Smooth muscle cell of trachea (primary cell): ENCODE measurements around the gene WNT3A. TPM values are rescaled to one million over a fixed set of nuclear protein-coding genes. Genes with fewer than 3 reads are reported as not detected.

Experiments
- total RNA-seq: library from RNA; depleted of rRNA; stranded (reverse); fragments of >200 nt; gene quantifications from 2 replicates; pipeline ENCODE4 v1.2.1, GENCODE V29; 2014

WNT3A gene, protein sequence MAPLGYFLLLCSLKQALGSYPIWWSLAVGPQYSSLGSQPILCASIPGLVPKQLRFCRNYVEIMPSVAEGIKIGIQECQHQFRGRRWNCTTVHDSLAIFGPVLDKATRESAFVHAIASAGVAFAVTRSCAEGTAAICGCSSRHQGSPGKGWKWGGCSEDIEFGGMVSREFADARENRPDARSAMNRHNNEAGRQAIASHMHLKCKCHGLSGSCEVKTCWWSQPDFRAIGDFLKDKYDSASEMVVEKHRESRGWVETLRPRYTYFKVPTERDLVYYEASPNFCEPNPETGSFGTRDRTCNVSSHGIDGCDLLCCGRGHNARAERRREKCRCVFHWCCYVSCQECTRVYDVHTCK
- total RNA-seq, result not detected in 2 replicates

DNA sequence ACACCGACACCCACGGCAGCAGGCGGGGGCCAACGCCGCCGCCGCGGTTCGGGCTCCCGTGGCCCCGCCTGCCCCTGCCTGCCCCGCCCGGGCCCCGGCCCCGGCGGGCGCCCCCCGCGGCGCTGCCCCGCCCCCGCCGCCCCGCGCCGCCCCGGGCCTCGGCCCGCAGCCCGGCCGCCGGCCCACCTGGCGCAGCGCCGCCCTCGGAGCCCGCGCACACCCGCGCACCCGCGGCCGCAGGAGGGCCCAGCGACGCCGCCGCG lies at the start of gene WNT3A:
TSS of gene WNT3A (plus strand) at position 213 of the 263 bp plus-strand sequence. CDS start 131 bp downstream, outside the sequence.

DNA sequence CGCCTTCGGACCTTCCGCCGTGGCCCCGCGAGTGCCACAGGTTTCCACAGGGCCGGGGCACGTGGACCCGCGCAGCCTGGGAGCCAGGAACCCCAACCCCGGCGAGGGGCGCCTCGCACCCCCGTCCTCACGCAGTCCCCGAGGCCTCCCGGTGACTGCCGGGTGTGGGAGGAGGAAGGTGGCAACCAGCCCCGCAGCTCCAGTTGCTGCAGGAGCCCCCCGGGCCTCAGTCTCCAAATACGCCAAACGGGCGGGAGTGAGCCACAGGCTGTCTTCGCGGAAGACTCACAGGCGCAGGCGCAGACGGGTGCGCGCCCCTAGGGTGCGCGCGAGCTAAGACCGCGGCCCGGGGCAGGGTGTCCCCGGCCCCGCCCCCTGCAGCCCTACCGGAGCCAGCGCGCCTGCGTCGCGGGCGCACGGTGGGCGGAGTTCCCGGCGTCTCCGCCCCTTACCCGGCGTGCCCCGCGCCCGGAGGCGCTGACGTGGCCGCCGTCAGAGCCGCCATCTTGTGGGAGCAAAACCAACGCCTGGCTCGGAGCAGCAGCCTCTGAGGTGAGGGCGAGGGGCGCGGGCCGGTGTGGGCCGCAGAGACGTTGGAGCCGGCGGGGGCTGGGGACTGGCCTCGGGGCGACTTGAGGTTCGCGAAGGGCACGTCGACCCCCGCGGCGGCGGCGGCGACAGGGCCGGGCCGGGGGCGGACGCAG lies 75.6 kb downstream of the WNT3A start, which contains the start of gene ARF1:
TSS of gene ARF1 (plus strand) at position 495 of the 704 bp plus-strand sequence. CDS start 14,407 bp downstream, outside the sequence.

DNA sequence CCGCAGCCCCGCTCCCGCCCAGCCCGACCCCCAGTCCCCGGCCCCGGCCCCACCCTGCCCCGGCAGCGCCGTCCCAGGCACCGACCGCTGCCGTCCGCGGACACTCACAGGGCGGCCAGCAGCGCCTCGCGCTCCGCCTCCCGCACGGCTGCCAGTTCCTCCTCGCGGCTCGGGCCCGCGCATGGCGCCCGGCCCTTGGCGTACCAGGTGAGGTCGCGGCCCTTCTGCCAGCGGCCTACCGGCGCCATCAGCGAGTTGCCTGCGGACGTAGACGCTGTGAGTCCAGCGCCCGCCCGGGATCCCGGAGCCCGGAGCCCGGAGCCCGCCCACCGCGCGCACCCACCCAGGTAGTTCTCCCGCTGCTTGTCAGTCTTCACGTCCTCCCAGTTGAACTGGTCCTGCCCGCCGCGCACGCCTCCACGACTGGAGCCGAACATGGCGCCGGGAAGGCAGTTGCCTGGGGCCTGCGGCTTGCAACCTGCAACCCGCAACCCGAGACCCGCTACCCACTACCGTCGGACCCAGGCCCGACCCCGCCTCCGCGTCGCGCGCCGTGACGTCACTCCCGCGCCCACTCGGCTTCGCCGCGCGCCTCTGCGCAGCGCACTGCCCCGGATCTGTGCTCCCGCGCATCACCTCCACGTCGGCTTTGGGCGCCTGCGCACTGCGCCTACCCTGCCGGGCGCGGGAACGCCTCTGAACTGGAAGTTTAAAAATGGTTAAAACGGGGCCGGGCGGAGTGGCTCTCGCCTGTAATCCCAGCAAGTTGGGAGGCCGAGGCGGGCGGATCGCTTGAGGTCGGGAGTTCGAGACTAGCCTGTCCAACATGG lies 96.2 kb downstream of the WNT3A start, which contains the start of gene C1orf35:
TSS of gene C1orf35 (minus strand) at position 535 of the 830 bp plus-strand sequence. CDS start at position 437, 98 bp downstream.

DNA sequence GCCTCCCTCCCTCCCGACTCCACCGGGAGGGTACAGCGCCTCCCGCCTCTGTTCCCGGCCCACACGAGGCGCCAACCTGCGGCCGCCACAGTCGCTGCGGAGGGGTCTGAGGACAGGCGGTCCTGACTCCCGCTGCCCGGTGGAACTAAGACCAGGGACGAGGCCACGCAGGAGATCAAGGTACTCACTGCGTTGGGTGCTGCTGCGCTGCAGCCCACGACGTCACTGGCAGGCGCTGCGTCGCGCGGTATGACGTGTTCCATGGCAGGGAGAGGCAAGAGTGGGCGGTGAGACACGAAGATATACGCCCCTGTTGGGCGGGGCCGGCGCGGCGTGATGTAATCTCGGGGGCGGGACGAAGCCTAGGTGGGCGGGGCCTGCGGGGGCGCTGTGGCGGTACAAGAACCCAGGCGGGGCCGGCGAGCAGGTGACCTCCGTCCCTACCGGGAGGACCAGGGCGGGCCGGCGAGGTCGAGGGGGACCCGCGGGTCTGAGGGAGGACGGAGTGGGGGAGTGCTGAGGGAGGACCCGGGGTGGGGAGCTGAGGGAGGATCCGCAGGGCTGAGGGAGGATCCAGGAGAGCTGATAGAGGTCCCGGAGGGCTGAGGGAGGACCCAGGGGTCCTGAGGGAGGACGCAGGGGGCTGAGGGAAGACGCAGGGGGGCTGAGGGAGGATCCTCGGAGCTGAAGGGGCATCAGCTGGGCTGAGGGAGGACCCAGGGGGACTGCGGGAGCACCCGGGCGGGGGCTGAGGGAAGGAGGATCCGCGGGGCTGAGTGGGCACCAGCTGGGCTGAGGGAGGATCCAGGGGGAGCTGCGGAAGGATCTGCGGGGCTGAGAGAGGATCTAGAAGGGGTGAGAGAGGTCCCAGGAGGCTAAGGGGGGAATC lies 102.5 kb downstream of the WNT3A start, which contains the start of gene MRPL55:
TSS of gene MRPL55 (minus strand) at position 227 of the 889 bp plus-strand sequence. CDS start 1,039 bp downstream, outside the sequence.

Other genes starting within 250 kb of the WNT3A start
- gene PRSS38, start 191.3 kb upstream of the WNT3A start, total RNA-seq, result not detected in 2 replicates
- 1.7 and 3.5 TPM in 2 replicates for gene WNT9A, start 59.1 kb upstream of the WNT3A start, total RNA-seq
- 297 and 326 TPM in 2 replicates for gene ARF1, start 75.7 kb downstream of the WNT3A start, total RNA-seq
- gene C1orf35, start 96.3 kb downstream of the WNT3A start, total RNA-seq, result 10.3 and 11.7 TPM in 2 replicates
- gene MRPL55, start 102.3 kb downstream of the WNT3A start, total RNA-seq, result 50.8 and 60.7 TPM in 2 replicates
- 465 and 500 TPM in 2 replicates for gene GUK1, start 133.3 kb downstream of the WNT3A start, total RNA-seq
- gene GJC2, start 142.9 kb downstream of the WNT3A start, total RNA-seq, result 14.4 and 14.8 TPM in 2 replicates
- 6.4 and 7.4 TPM in 2 replicates for gene IBA57, start 158.8 kb downstream of the WNT3A start, total RNA-seq
- gene OBSCN, start 201.0 kb downstream of the WNT3A start, total RNA-seq, result 3.3 and 15.2 TPM in 2 replicates